ENCODE data around the gene ITGA4.

GRCh38 chr2:181474222-181474881 is 17.2 kb downstream of the ITGA4 start:
- TF ChIP-seq CTCF (IDR thresholded peaks at IDR 0.05; ENCODE audit: insufficient read depth, low read depth, low read length) (no peak), EZH2 (IDR thresholded peaks at IDR 0.05; ENCODE audit: insufficient read depth, low read length) (no peak)
